ENCODE data around the gene SF3B2. TPM values are rescaled to one million over a fixed set of nuclear protein-coding genes. Genes with fewer than 3 reads are reported as not detected.
"Not testable (repeated sequence)": the region's sequence is repeated elsewhere in the genome, so short reads cannot be mapped to it uniquely, and the experiment has no call there.

The SF3B2 gene, protein sequence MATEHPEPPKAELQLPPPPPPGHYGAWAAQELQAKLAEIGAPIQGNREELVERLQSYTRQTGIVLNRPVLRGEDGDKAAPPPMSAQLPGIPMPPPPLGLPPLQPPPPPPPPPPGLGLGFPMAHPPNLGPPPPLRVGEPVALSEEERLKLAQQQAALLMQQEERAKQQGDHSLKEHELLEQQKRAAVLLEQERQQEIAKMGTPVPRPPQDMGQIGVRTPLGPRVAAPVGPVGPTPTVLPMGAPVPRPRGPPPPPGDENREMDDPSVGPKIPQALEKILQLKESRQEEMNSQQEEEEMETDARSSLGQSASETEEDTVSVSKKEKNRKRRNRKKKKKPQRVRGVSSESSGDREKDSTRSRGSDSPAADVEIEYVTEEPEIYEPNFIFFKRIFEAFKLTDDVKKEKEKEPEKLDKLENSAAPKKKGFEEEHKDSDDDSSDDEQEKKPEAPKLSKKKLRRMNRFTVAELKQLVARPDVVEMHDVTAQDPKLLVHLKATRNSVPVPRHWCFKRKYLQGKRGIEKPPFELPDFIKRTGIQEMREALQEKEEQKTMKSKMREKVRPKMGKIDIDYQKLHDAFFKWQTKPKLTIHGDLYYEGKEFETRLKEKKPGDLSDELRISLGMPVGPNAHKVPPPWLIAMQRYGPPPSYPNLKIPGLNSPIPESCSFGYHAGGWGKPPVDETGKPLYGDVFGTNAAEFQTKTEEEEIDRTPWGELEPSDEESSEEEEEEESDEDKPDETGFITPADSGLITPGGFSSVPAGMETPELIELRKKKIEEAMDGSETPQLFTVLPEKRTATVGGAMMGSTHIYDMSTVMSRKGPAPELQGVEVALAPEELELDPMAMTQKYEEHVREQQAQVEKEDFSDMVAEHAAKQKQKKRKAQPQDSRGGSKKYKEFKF
- 103 and 118 TPM in 2 replicates for total RNA-seq (2014; rRNA removed; shearing (Covaris generic))
- polyA plus RNA-seq (2015; cell fraction: cytosol; rRNA removed), result 187 and 206 TPM in 2 replicates
- polyA plus RNA-seq (2015; cell fraction: nucleus; rRNA removed), result 84.5 and 88.8 TPM in 2 replicates

GRCh38 chr11:66051766-66052663, at the start of gene SF3B2:
TSS of gene SF3B2 (plus strand) at chr11:66052364. CDS start at chr11:66052385, 21 bp downstream.
- peak; percentile 95 for DNase-seq (ENCODE audit: low read depth, low spot score)
- in situ Hi-C loops (cut with HindIII; ENCODE audit: low pct_unique_long_range_greater_than_20kb, low sequenced_read_pairs), result no loop called here

DNA sequence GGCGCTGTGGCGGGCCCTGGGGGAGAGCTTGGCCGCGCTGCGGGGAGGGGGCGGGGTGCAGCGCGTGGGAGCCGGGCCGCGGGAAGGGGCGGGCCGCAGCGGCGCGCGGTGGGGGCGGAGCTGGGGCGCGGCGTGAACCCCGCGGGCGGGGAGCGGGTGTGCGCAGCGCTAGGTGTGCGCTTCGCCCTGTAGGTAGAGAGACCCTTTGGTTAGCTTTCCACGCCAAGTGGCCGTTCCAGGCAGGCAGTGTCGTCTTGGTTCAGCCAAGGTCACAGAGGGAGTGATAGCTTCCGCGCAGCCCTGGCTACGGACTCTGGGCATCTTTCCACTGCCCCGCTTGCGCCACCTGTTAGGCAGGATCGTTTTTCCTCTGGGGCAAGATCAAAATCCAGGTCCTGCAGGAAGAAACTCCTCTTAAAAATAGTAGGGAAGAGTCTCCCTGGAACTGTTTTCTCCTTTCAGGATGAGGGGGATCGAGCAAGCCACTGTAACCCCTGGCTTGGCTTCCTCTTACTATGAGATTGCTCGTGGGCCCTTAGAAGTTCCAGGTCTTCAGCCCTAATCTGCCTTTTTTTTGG, 49.4 kb upstream of the SF3B2 start:
- DNase-seq (ENCODE audit: low read depth, low spot score), result peak; percentile 29
- in situ Hi-C loops (cut with HindIII; ENCODE audit: low pct_unique_long_range_greater_than_20kb, low sequenced_read_pairs), result no loop called here

DNA sequence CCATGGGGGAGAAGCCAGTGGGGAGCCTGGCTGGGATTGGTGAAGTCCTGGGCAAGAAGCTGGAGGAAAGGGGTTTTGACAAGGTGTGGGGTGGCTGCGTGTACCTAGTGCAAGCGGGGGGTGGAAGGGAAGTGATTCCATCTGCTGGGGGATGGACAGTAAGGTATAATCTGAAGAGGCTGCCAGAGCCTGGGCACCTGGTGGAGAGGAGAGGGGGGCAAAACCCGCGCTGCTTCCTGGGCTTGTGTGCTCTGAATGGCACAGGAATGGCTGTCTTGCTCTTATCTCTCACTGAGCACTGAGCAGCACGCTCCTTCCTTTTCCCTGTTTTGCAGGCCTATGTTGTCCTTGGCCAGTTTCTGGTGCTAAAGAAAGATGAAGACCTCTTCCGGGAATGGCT, 48.9 kb upstream of the SF3B2 start:
- DNase-seq (ENCODE audit: low read depth, low spot score), result no peak
- in situ Hi-C loops (cut with HindIII; ENCODE audit: low pct_unique_long_range_greater_than_20kb, low sequenced_read_pairs), result no loop called here

- in situ Hi-C loops (cut with HindIII; ENCODE audit: low pct_unique_long_range_greater_than_20kb, low sequenced_read_pairs), result no loop called here
- DNase-seq (ENCODE audit: low read depth, low spot score), result no peak
Measured at GRCh38 chr11:66004186-66004585, 48.0 kb upstream of the SF3B2 start.

GRCh38 chr11:66006134-66006890, 45.9 kb upstream of the SF3B2 start:
- in situ Hi-C loops (cut with HindIII; ENCODE audit: low pct_unique_long_range_greater_than_20kb, low sequenced_read_pairs), result no loop called here
- DNase-seq (ENCODE audit: low read depth, low spot score), result no peak

- no peak for DNase-seq (ENCODE audit: low read depth, low spot score)
- in situ Hi-C loops (cut with HindIII; ENCODE audit: low pct_unique_long_range_greater_than_20kb, low sequenced_read_pairs), result no loop called here
Measured at GRCh38 chr11:66006891-66007176, 45.3 kb upstream of the SF3B2 start.

DNA sequence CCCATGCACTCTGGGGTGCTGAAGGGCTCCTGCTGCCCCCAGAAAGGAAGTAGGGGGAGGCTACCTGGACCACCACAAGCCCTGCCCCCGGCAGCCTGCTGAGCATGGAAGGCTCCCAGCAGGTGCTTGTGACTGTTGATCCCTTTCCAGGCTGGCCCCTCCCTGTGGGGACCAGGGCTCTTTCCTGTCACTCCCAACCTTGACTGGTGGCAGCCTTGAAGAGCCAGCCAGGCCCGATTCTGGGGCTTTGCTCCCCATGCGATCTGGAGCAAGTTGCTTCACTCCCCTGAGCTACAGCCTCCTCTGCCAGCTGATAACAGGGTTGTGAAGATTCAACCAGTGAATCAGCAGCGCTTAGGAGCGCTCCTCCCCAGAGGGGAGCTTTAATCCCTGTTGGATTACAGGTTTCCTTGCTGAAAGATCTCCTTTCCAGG, 44.9 kb upstream of the SF3B2 start:
- no peak for DNase-seq (ENCODE audit: low read depth, low spot score)
- in situ Hi-C loops (cut with HindIII; ENCODE audit: low pct_unique_long_range_greater_than_20kb, low sequenced_read_pairs), result no loop called here

DNA sequence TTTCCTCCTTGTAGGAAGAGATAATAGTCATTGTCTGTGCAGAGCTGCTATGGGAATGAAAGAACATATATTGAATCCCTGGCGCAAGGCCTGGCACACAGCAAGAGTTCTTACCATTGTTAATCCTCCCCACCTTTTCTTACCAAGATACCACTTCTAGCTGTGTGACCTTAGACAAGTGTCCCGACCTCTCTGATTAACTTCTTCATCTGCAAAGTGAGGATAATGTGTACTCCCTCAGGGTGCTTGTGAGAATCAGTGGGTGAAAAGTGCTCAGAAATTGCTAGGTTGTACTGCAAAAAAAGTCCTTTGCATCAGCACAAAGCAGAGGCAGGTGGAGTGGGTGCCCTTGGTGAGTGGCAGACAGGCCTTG, 44.1 kb upstream of the SF3B2 start:
- in situ Hi-C loops (cut with HindIII; ENCODE audit: low pct_unique_long_range_greater_than_20kb, low sequenced_read_pairs), result no loop called here
- DNase-seq (ENCODE audit: low read depth, low spot score), result no peak

DNA sequence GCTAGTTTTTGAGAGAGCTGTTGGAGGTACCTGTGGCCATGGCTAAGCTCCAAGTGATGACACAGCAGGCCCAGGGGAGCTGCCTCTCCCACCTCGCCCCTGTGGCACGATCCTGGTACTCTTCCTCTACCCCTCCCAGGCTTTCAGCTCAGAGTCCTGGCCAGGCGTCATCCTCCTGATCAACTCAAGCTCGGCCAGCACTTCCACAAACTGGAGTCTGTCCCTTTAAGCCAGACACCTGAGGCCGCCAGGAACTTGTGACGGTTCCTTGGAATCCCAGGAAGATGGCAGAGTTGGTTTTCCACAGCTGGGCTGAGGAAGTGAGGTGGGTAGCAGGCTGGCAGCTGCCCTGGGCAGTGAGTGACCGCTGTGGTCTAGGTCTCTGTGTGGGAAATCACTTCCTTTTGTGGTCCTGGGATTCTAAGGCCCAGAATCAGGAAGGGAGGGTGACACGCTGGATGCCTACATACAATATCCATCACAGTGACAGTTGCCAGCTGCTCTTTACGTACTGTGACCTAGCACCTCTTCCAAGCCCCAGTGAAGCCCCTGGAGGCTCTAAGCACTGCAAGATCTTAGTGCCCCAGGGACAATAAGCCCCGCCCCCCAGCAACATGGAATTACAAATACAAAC, 43.6 kb upstream of the SF3B2 start:
- in situ Hi-C loops (cut with HindIII; ENCODE audit: low pct_unique_long_range_greater_than_20kb, low sequenced_read_pairs), result no loop called here
- DNase-seq (ENCODE audit: low read depth, low spot score), result no peak

- in situ Hi-C loops (cut with HindIII; ENCODE audit: low pct_unique_long_range_greater_than_20kb, low sequenced_read_pairs); DNase-seq (ENCODE audit: low read depth, low spot score): not testable (repeated sequence)
Measured at GRCh38 chr11:66010036-66010435, 42.1 kb upstream of the SF3B2 start.

DNA sequence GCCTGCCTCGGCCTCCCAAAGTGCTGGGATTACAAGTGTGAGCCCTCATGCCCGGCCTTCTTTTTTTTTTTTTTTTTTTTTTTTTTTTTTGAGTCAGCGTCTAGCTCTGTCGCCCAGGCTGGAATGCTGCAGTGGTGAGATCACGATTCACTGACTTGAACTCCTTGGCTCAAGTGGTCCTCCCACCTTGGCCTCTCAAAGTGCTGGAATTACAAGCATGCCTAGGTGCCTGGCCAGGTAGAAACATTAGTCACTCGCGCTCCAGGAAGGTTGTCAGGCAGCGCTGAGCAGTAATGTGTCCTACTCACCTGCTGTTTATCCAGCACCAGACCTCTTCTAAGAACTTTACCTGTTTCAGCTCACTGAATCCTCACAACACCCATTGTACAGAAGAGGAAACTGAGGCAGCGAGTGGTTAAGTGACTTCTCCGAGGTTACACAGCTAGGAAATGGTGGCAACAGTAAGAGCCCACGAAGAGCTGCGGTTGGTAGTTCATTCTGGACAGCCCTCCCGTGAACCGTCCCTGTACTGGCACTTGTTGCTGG, 40.9 kb upstream of the SF3B2 start:
- DNase-seq (ENCODE audit: low read depth, low spot score), result no peak
- in situ Hi-C loops (cut with HindIII; ENCODE audit: low pct_unique_long_range_greater_than_20kb, low sequenced_read_pairs), result no loop called here

GRCh38 chr11:66011785-66012303, 40.3 kb upstream of the SF3B2 start, which contains the start of gene CST6:
TSS of gene CST6 (plus strand) at chr11:66012008. CDS start at chr11:66012045, 37 bp downstream.
- DNase-seq (ENCODE audit: low read depth, low spot score), result no peak
- in situ Hi-C loops (cut with HindIII; ENCODE audit: low pct_unique_long_range_greater_than_20kb, low sequenced_read_pairs), result no loop called here

DNA sequence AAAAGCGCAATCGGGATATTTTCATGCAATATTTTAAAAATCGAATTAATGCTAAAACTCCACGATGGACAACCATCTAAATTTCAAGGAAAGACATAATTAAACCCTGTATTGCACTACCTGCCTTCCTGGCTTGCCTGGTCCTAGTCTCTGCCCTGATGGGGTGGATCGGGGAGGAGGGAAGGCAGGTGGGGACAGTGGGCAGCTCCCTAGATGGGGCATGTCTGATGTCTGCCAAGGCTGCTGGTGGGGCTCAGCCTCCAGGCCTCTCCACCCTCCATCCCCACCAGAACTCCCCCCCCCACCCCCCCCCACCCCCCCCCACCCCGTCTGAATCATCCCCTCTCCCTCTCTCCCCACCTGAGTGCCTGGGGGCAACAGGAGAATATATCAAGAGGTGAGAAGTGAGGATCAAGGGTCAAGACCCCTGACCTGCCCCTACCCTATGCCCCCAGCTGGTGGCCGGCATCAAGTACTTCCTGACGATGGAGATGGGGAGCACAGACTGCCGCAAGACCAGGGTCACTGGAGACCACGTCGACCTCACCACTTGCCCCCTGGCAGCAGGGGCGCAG, 39.7 kb upstream of the SF3B2 start:
- in situ Hi-C loops (cut with HindIII; ENCODE audit: low pct_unique_long_range_greater_than_20kb, low sequenced_read_pairs), result no loop called here
- DNase-seq (ENCODE audit: low read depth, low spot score), result no peak

DNA sequence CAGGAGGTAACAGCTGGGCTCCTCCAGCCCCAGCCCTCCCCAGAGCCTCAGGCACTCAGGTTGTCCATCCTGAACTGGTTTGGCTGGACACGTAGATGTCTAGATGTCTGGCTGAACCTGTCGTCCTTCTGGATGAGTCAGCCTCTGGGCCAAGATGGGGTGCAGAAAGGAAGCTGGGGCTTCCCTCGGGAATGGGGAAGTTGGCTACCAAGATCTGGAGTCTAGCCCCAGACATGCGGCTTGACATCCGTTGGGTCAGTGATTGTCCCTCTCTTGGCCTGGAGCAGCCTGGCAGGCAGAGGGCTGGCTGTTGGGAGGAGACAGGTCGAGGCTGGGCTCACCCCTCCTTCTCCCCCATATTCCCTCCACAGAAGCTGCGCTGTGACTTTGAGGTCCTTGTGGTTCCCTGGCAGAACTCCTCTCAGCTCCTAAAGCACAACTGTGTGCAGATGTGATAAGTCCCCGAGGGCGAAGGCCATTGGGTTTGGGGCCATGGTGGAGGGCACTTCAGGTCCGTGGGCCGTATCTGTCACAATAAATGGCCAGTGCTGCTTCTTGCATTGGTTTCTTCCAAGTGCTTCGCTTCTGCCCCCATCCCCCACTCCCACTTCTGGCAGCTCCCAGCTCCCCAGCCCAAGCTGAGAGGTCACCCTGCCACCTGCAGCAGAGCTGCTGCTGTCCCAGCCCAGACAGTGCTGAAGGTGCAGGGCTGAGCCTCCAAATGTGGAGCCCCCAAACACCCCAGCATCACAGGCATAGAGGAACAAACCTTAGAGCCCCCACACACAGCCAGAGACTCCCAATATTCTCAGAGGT, 39.0 kb upstream of the SF3B2 start:
- no peak for DNase-seq (ENCODE audit: low read depth, low spot score)

DNA sequence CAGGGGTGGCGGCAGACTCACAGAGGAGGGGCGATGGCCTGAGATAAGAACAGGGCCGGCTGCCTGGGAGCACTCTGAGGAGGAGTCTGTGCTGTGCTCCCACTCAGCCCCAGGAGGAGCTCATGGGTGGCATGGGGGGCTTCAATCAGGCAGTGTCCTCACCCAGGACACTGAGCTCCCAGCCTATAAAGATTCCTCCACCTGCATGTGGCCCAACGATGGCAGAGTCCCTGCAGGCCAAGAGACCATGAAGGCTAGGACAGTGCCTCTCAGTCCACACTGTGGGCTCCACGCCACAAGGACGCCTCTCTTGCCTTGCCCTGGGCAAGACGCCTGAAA, 38.4 kb upstream of the SF3B2 start:
- DNase-seq (ENCODE audit: low read depth, low spot score), result no peak
- in situ Hi-C loops (cut with HindIII; ENCODE audit: low pct_unique_long_range_greater_than_20kb, low sequenced_read_pairs), result no loop called here

More for the DNA sequence above, 39.0 kb upstream of the SF3B2 start:
- in situ Hi-C loops (cut with HindIII; ENCODE audit: low pct_unique_long_range_greater_than_20kb, low sequenced_read_pairs), result no loop called here
